ENCODE results near the gene FHOD1. TPM values are rescaled to one million over a fixed set of nuclear protein-coding genes. Genes with fewer than 3 reads are reported as not detected.
A peak's percentile ranks its signal among the peaks of the same experiment; 100 is the strongest.

Gene FHOD1
- polyA plus RNA-seq, 2 of the 4 experiments (the other 2 are of a cell fraction) = 16.1 to 33.6 TPM

DNA sequence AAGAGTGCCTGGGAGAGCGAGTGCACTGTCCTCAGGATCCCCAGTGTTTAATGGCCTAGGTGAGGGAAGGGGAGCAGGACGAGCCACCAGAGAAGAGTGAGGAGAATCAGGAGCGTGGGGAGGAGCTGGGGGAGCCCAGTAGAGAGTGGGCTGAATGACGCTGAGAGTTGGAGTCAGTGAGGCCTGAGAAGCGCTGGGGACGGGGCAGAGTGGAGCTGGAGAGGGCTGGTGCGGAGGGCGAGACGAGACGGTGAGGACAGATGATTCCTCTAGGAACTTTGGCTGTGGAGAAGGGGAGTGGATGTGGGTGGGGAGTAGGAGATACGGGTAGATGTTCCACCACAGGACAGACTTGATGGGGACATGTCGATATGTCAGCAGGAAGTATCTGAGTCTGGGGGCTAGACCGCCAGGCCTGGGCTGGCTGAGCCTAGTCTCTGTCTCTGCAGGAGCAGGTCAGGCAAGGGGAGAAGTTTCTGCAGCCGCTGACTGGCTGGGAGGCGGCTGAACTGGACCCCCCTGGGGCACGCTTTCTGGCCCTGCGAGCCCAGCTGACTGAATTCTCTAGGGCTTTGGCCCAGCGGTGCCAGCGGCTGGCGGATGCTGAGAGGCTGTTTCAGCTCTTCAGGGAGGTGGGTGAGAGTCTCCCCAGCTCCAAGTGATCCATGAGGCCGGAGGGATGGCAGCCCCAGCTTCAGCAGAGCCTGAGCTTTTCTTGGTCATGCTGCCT, 36.7 kb upstream of the FHOD1 start:
- Histone ChIP-seq H3K4me2 (no peak overlapping the region), H3K4me1 (peaks cover 13% of the 10 kb centered on the region; the same call in 2 of the 3 replicates), H3K9me3 (no peaks in the 10 kb centered on the region), H3K4me3 (no peak overlapping the region), H3K27ac (no peak overlapping the region)
- POLR2A ChIA-PET = interaction anchor here (1.9 kb wide), 1 partner anchor 28 kb away, joined by 4 read pairs; no protein-coding TSS in a partner anchor
- ATAC-seq (no peak), DNase-seq (ENCODE audit: low read depth in 1 of 2, low spot score in 1 of 2) (no peak), FAIRE-seq (no peak)
- WGBS (ENCODE audit: missing lambda C conversion rate) = 94% methylated on average over 21 of the region's 21 CpGs
- TF ChIP-seq BHLHE40 (IDR thresholded peaks at IDR 0.05; ENCODE audit: low read depth, low read length) (no peak), HOXB5 (CRISPR knock-in tag; IDR thresholded peaks at IDR 0.05) (no peak), RCOR1 (IDR thresholded peaks at IDR 0.05; ENCODE audit: low read depth, low read length) (no peak), CHD2 (IDR thresholded peaks at IDR 0.05; ENCODE audit: low read length, partially characterized antibody) (no peak), HOXA7 (CRISPR knock-in tag; IDR thresholded peaks at IDR 0.05) (no peak), FOSL2 (IDR thresholded peaks at IDR 0.05) (no peak), FOSL2 (CRISPR knock-in tag; IDR thresholded peaks at IDR 0.05) (no peak), CBX2 (IDR thresholded peaks at IDR 0.05; ENCODE audit: borderline replicate concordance, low read depth) (no peak), ESRRA (IDR thresholded peaks at IDR 0.05; ENCODE audit: borderline replicate concordance, low read length) (no peak), EHMT2 (IDR thresholded peaks at IDR 0.05; ENCODE audit: low read depth) (no peak)
- TF ChIP-seq, protein P1, sequence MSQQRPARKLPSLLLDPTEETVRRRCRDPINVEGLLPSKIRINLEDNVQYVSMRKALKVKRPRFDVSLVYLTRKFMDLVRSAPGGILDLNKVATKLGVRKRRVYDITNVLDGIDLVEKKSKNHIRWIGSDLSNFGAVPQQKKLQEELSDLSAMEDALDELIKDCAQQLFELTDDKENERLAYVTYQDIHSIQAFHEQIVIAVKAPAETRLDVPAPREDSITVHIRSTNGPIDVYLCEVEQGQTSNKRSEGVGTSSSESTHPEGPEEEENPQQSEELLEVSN (IDR thresholded peaks at IDR 0.05; ENCODE audit: borderline replicate concordance, low read depth) = no peak
- TF ChIP-seq, protein P2, sequence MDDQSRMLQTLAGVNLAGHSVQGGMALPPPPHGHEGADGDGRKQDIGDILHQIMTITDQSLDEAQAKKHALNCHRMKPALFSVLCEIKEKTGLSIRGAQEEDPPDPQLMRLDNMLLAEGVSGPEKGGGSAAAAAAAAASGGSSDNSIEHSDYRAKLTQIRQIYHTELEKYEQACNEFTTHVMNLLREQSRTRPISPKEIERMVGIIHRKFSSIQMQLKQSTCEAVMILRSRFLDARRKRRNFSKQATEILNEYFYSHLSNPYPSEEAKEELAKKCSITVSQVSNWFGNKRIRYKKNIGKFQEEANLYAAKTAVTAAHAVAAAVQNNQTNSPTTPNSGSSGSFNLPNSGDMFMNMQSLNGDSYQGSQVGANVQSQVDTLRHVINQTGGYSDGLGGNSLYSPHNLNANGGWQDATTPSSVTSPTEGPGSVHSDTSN (IDR thresholded peaks at IDR 0.05) = no peak
- CTCF ChIA-PET = interaction anchor here (0.5 to 5.4 kb wide), 24 partner anchors 9 to 580 kb away, joined by 3 to 36 read pairs (median 4); partner anchors contain the start of genes KCTD19, LRRC36, SLC9A5 and ZDHHC1

DNA sequence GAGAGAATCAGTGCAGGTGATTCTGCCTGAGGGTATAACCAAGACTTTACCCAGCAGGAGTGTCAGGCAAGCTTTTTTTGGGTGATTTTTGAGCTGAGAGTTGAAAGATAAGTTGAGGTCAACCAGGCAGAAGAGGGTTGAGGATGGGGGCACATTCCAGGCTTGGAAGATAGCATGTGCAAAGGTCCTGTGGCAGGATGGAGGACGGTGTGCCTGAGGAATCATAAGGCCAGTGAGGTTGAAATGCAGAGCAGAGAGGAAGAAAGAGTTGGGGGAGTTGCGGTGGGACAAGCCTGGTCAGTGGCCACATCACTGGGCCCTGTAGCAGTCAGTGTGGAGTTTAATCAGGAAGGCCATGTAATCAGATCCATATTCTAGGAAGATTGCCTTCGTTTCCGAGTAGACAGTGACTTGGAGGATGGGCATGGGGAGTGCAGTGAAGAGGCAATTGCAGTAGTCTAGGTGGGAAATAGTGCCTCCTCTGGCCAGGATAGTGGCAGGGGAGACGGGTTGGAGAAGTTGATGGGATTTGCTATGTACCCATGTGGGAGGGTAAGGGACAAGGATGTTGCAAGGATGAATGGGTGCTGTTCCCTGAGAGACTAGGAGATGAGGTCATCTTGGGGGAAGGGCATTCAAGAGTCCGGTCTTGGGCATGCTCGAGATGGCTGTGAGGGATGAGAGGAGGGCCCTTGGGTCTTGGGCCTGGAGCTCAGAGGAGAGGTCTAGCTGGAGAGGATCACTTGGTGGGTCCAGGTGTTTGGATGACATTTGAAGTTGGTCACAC, 36.0 kb upstream of the FHOD1 start:
- peaks cover 14% of the 10 kb centered on the region; the same call in 2 of the 3 replicates for H3K4me1 ChIP-seq
- DNase-seq (ENCODE audit: low read depth in 1 of 2, low spot score in 1 of 2) = peak in 1 of 2 experiments; percentile 50
- no peak overlapping the region for H3K27ac ChIP-seq
- WGBS (ENCODE audit: missing lambda C conversion rate) = 86% methylated on average over 7 of the region's 7 CpGs
- ChIA-PET POLR2A (interaction anchor here (1.9 kb wide), 1 partner anchor 29 kb away, joined by 4 read pairs; no protein-coding TSS in a partner anchor), CTCF (interaction anchor here (1.5 to 4.4 kb wide), 7 partner anchors 17 to 145 kb away, joined by 5 to 19 read pairs (median 10); partner anchors contain the start of genes KCTD19, LRRC36 and ZDHHC1)
- no peak overlapping the region for H3K4me2 ChIP-seq
- H3K4me3 ChIP-seq = no peak overlapping the region
- no peak for TF ChIP-seq ZC3H11A (IDR thresholded peaks at IDR 0.05)
- no peak for FAIRE-seq
- H3K9me3 ChIP-seq = no peaks in the 10 kb centered on the region
- no peak for ATAC-seq

DNA sequence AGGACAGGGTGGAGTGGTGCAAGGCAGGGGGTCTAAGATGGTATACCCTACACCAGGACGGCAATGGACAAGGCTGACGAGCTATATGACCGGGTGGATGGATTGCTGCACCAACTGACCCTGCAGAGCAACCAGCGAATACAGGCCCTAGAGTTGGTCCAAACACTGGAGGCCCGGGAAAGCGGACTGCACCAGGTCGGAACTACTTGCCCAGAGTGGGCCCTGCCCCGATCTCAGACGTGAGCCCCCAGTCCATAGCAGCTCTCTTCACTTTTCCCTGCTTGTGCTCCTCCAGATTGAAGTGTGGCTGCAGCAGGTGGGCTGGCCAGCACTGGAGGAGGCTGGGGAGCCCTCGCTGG, 35.1 kb upstream of the FHOD1 start:
- ATAC-seq (no peak), DNase-seq (ENCODE audit: low read depth in 1 of 2, low spot score in 1 of 2) (no peak), FAIRE-seq (no peak)
- no peak overlapping the region for H3K27ac ChIP-seq
- POLR2A ChIA-PET = no interaction called here
- CTCF ChIA-PET = interaction anchor here (1.2 to 4.0 kb wide), 8 partner anchors 12 to 321 kb away, joined by 3 to 18 read pairs (median 8); partner anchors contain the start of genes CES3, KCTD19 and LRRC36
- H3K4me3 ChIP-seq = no peak overlapping the region
- peaks cover 22% of the 10 kb centered on the region for H3K4me1 ChIP-seq
- H3K4me2 ChIP-seq = no peak overlapping the region
- WGBS (ENCODE audit: missing lambda C conversion rate) = 98% methylated on average over 10 of the region's 10 CpGs
- H3K9me3 ChIP-seq = no peaks in the 10 kb centered on the region
- TF ChIP-seq FOSL2 (IDR thresholded peaks at IDR 0.05) (no peak), FOSL2 (CRISPR knock-in tag; IDR thresholded peaks at IDR 0.05) (no peak), TFCP2L1 (CRISPR knock-in tag; IDR thresholded peaks at IDR 0.05) (no peak), RFX5 (IDR thresholded peaks at IDR 0.05) (no peak)
